Caco-2 (cell line): ENCODE data around the gene MICU2. TPM values are rescaled to one million over a fixed set of nuclear protein-coding genes. Genes with fewer than 3 reads are reported as not detected.
A peak's percentile ranks its signal among the peaks of the same experiment; 100 is the strongest.

ENCODE experiments used
- BruUV-seq: library from RNA; stranded (reverse); fragments of 400-500 nt; replicated peaks from 2 replicates; lab custom pipeline; 2021; lab: Mats Ljungman, UMichigan
- CTCF ChIA-PET: fragments of 300-600 bp; sonication (Branson Sonifier 250); formaldehyde crosslinking; loops from one replicate; lab custom pipeline; 2022; ENCODE audit warnings: antibody characterized with exemption; lab: Charles Lee
- POLR2A ChIA-PET: fragments of 300-600 bp; sonication (Branson Sonifier 250); formaldehyde crosslinking; loops from one replicate; lab custom pipeline; 2022; ENCODE audit warnings: antibody characterized with exemption; lab: Charles Lee
- DNase-seq, 2 experiments: peaks; one replicate each; pipeline versions ENCODE4 v3.0.0 to v3.0.0-alpha.2; 2020 to 2022
- H3K27me3 ChIP-seq: replicated peaks from 2 replicates; pipeline ENCODE4 v1.6.0; 2011; ENCODE audit warnings: low read length; ENCODE audit not compliant: control insufficient read depth, insufficient read depth
- H3K36me3 ChIP-seq: 2 replicates; pipeline ENCODE4 v1.5.1; 2011; ENCODE audit warnings: low read length; ENCODE audit not compliant: control insufficient read depth, insufficient read depth
- H3K4me1 ChIP-seq: fragments of 250-450 bp; sonication (Bioruptor Pico); 2 replicates; pipeline ENCODE4 v1.5.1; 2020; ENCODE audit warnings: mild to moderate bottlenecking
- H3K4me3 ChIP-seq: 2 replicates; pipeline ENCODE4 v1.5.1; 2011; ENCODE audit warnings: low read depth, mild to moderate bottlenecking, control low read depth, low read length
- H3K9me3 ChIP-seq: fragments of 250-450 bp; sonication (Bioruptor Pico); 2 replicates; pipeline ENCODE4 v1.5.1; 2020; ENCODE audit warnings: mild to moderate bottlenecking, moderate library complexity
- H3K27ac Mint-ChIP-seq: one replicate; pipeline ENCODE4 v1.8.0; 2022; ENCODE audit warnings: mixed read lengths; ENCODE audit not compliant: unreplicated experiment
- H3K27me3 Mint-ChIP-seq: one replicate; pipeline ENCODE4 v1.8.0; 2022; ENCODE audit warnings: mixed read lengths; ENCODE audit not compliant: insufficient read depth, unreplicated experiment
- H3K36me3 Mint-ChIP-seq: one replicate; pipeline ENCODE4 v1.8.0; 2022; ENCODE audit warnings: mild to moderate bottlenecking, mixed read lengths; ENCODE audit not compliant: insufficient read depth, unreplicated experiment
- H3K4me1 Mint-ChIP-seq: one replicate; pipeline ENCODE4 v1.8.0; 2022; ENCODE audit warnings: low read depth, mixed read lengths; ENCODE audit not compliant: unreplicated experiment
- H3K4me3 Mint-ChIP-seq: one replicate; pipeline ENCODE4 v1.8.0; 2022; ENCODE audit warnings: mild to moderate bottlenecking, moderate library complexity, mixed read lengths; ENCODE audit not compliant: unreplicated experiment
- H3K9me3 Mint-ChIP-seq: one replicate; pipeline ENCODE4 v1.8.0; 2022; ENCODE audit warnings: mixed read lengths; ENCODE audit not compliant: unreplicated experiment
- intact Hi-C: fragments of 100-400 bp; cut with micrococcal nuclease; formaldehyde crosslinking; loops from one replicate; pipeline ENCODE4 v1.10.0; 2022; ENCODE audit not compliant: unreplicated experiment
- total RNA-seq: library from RNA; stranded (reverse); gene quantifications from 2 replicates; pipeline ENCODE4 v1.2.3, GENCODE V29; 2022
- TF ChIP-seq, protein P1 (sequence below), 2 experiments: fragments of 200-600 bp in 1 of 2; IDR thresholded peaks; 1 replicate in 1 of 2; 2 replicates in 1 of 2; pipeline versions ENCODE4 v1.5.1 to v1.8.0; 2011 to 2022; ENCODE audit warnings: antibody characterized with exemption in 1 of 2, control low read depth in 1 of 2, inconsistent platforms in 1 of 2, low read depth in 1 of 2, low read length in 1 of 2, mild to moderate bottlenecking in 1 of 2, moderate library complexity in 1 of 2; ENCODE audit not compliant: insufficient read depth in 1 of 2, severe bottlenecking in 1 of 2, unreplicated experiment in 1 of 2

The MICU2 gene
- total RNA-seq, 1 experiment from 2014 or later, result 43.1 TPM

DNA sequence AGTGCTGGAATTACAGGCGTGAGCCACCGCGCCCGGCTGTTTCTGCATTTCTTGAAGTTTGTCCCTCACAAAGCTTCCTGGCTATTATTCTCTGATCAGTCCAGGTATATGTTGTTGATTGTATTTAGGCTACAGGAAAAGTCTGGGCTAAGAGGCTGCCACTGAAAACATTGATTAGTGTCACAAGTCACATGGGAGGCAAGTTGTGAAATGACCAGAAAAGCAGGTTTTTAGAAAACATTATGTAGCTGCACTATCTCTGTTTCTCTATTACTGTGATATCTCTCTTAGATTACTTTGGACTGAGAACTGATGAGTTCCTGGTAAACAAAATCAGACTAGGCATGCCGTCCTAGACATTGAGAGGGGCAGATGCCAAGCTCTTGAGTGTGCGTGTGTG is 128.9 kb downstream of the MICU2 start:
- Histone ChIP-seq H3K9me3 (peaks cover 7% of the 10 kb centered on the region), H3K4me1 (peaks cover 11% of the 10 kb centered on the region; the same call in 1 of the 2 replicates), H3K4me3 (no peak overlapping the region), H3K36me3 (no peaks in the 10 kb centered on the region), H3K27me3 (no peaks in the 10 kb centered on the region)
- H3K4me1 Mint-ChIP-seq, result peaks cover 14% of the 10 kb centered on the region
- peaks cover 10% of the 10 kb centered on the region for H3K9me3 Mint-ChIP-seq
- H3K27ac Mint-ChIP-seq, result no peak overlapping the region
- peak in 1 of 2 experiments; percentile 34 for DNase-seq
- no peaks in the 10 kb centered on the region for H3K27me3 Mint-ChIP-seq
- ChIA-PET POLR2A (no interaction called here), CTCF (interaction anchor here (0.7 to 3.3 kb wide), 2 partner anchors 137 to 1741 kb away, joined by 3 to 10 read pairs; no protein-coding TSS in a partner anchor)
- intact Hi-C loops, result no loop called here
- BruUV-seq, result no TSS peak
- no peaks in the 10 kb centered on the region for H3K36me3 Mint-ChIP-seq
- H3K4me3 Mint-ChIP-seq, result no peak overlapping the region
- TF ChIP-seq, protein P1, sequence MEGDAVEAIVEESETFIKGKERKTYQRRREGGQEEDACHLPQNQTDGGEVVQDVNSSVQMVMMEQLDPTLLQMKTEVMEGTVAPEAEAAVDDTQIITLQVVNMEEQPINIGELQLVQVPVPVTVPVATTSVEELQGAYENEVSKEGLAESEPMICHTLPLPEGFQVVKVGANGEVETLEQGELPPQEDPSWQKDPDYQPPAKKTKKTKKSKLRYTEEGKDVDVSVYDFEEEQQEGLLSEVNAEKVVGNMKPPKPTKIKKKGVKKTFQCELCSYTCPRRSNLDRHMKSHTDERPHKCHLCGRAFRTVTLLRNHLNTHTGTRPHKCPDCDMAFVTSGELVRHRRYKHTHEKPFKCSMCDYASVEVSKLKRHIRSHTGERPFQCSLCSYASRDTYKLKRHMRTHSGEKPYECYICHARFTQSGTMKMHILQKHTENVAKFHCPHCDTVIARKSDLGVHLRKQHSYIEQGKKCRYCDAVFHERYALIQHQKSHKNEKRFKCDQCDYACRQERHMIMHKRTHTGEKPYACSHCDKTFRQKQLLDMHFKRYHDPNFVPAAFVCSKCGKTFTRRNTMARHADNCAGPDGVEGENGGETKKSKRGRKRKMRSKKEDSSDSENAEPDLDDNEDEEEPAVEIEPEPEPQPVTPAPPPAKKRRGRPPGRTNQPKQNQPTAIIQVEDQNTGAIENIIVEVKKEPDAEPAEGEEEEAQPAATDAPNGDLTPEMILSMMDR (IDR thresholded peaks at IDR 0.05; ENCODE audit: insufficient read depth in 1 of 2, low read depth in 1 of 2, low read length in 1 of 2, severe bottlenecking in 1 of 2, unreplicated experiment in 1 of 2), result no peak

DNA sequence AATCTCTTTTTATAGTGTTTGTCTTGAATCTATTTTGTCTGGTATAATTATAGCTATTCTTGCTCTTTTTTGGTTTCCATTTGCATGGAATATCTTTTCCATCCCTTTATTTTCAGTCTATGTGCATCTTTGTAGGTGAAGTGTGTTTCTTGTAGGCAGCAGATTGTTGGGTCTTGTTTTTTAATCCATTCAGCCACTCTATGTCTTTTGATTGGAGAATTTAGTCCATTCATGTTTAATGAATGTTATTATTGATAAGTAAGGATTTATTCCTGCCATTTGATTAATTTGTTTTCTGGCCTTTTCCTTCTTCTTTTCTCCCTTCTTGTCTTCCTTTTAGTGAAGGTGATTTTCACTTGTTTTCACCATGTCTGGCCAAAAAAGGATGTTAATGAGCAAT is 133.2 kb downstream of the MICU2 start:
- H3K4me1 Mint-ChIP-seq, result peaks cover 19% of the 10 kb centered on the region
- H3K27ac Mint-ChIP-seq, result no peak overlapping the region
- no peak for DNase-seq
- no peaks in the 10 kb centered on the region for H3K27me3 Mint-ChIP-seq
- ChIA-PET CTCF (no interaction called here), POLR2A (no interaction called here)
- BruUV-seq, result no TSS peak
- H3K4me3 ChIP-seq, result no peak overlapping the region
- H3K36me3 Mint-ChIP-seq, result no peaks in the 10 kb centered on the region
- no peaks in the 10 kb centered on the region for H3K27me3 ChIP-seq
- peaks cover 10% of the 10 kb centered on the region for H3K9me3 ChIP-seq
- TF ChIP-seq, protein P1 (IDR thresholded peaks at IDR 0.05; ENCODE audit: insufficient read depth in 1 of 2, low read depth in 1 of 2, low read length in 1 of 2, severe bottlenecking in 1 of 2, unreplicated experiment in 1 of 2), result no peak
- no peak overlapping the region for H3K4me3 Mint-ChIP-seq
- peaks cover 21% of the 10 kb centered on the region for H3K4me1 ChIP-seq
- no peaks in the 10 kb centered on the region for H3K36me3 ChIP-seq
- intact Hi-C loops, result no loop called here
- peaks cover 20% of the 10 kb centered on the region for H3K9me3 Mint-ChIP-seq

DNA sequence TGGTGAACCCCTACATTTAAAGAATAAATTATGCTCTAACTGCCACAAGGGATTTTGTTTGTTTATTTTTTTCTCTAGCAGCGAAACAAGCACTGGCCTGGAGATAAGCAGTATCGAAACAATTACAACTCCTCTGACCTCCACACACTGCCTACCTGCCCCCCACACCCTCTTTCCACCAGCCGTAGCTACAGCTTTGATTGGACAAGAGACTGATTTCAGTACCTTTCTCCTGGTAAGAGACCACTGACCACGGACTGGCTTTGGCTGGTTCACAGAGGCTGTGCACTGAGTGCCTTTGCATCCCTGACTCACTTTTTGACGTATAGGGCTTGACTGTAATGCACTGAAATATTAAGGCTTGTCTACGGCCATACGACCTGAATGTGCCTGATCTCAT is 137.4 kb downstream of the MICU2 start:
- POLR2A ChIA-PET, result interaction anchor here (1.3 to 1.4 kb wide), 2 partner anchors 137 to 290 kb away, joined by 3 to 4 read pairs; partner anchors contain the start of genes MRPL57 and SKA3
- H3K9me3 ChIP-seq, result peaks cover 10% of the 10 kb centered on the region
- no peaks in the 10 kb centered on the region for H3K27me3 Mint-ChIP-seq
- H3K27ac Mint-ChIP-seq, result peak overlapping the region; percentile 77
- no peaks in the 10 kb centered on the region for H3K36me3 Mint-ChIP-seq
- H3K4me1 ChIP-seq, result peaks cover 20% of the 10 kb centered on the region
- DNase-seq, result no peak
- intact Hi-C loops, result no loop called here
- H3K9me3 Mint-ChIP-seq, result peaks cover 20% of the 10 kb centered on the region
- H3K27me3 ChIP-seq, result no peaks in the 10 kb centered on the region
- H3K4me3 Mint-ChIP-seq, result peak overlapping the region; percentile 61
- H3K4me3 ChIP-seq, result no peak overlapping the region
- no TSS peak for BruUV-seq
- H3K36me3 ChIP-seq, result no peaks in the 10 kb centered on the region
- TF ChIP-seq, protein P1 (IDR thresholded peaks at IDR 0.05; ENCODE audit: insufficient read depth in 1 of 2, low read depth in 1 of 2, low read length in 1 of 2, severe bottlenecking in 1 of 2, unreplicated experiment in 1 of 2), result no peak
- peaks cover 21% of the 10 kb centered on the region for H3K4me1 Mint-ChIP-seq
- CTCF ChIA-PET, result interaction anchor here (1.3 kb wide), 1 partner anchor 11 kb away, joined by 4 read pairs; no protein-coding TSS in a partner anchor
